RPMI8226 (cell line): Measurements from ENCODE around the gene ATP2B2.

ENCODE experiments used
- DNase-seq: peaks from one replicate; pipeline ENCODE4 v3.0.0-alpha.2; 2015

ATP2B2 gene

GRCh38 chr3:10510086-10510742 is 4.8 kb upstream of the ATP2B2 start:
- DNase-seq = no peak

DNA sequence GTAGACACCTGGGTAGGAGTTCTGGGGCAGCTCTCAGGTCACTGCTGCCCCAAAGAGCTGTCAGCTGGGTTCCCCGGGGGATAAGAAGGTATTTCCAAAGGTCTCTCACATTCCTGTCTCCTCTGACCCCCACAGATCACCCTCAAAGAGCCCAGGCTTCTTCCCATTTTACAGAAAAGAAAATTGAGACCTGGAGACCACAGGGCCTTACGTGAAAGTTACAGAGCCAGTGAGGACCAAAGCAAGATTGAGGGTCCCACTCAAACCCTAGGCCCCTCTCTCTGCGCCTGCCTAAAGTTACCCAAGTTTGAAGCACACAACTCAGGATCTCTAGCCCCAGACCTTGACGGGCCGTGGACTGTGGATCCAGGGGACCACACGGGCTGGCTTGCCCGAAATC is 3.9 kb upstream of the ATP2B2 start:
- no peak for DNase-seq

DNA sequence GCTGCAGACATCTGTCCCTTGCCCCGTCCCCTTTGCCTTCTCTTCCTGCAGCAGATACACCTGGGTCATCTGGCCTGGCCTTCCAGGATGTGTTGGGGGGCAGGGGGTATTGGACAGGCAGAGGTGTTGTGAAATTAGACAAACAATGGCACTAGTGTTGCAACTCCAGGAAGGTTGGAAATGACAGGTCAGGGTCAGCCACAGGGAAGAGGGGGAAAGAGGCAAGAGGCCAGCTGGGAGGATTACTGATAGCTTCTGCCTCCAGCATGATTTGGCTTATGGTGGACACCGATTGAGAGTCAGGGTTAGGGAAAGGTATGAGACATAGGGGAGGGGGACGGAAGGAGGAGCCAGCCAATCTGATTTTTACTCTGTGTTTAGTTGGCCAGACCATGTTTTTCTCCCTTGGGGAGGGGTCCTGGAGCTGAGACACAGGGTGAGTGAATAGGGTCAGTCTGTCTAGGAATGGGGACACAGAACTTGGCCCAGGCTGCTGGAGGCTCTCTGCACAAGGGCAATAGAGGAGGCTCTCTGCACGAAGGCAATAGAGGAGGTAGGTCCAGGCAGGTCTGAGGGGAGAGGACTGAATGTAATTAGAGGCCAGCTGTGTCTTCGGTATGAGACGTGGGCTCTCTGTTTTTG is 3.4 kb upstream of the ATP2B2 start:
- DNase-seq = no peak

DNA sequence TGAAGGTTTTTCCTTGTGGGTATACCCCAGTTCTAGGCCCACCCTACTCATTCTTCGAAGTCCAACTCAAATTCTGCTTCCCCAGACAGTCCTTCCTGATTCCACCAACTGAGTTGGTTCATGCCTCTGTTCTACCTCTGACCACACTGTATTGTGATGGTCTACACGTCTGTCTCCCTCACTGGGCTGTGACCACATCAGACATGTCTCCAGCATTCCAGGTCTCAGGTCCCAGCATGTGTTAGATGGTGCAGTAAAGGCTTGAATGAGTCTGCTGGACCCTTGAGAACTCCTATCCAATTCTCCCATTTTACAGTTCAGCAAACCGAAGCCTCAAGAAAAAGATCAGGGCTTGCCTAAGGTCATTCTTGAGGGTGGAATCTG is 2.8 kb upstream of the ATP2B2 start:
- DNase-seq = no peak

DNA sequence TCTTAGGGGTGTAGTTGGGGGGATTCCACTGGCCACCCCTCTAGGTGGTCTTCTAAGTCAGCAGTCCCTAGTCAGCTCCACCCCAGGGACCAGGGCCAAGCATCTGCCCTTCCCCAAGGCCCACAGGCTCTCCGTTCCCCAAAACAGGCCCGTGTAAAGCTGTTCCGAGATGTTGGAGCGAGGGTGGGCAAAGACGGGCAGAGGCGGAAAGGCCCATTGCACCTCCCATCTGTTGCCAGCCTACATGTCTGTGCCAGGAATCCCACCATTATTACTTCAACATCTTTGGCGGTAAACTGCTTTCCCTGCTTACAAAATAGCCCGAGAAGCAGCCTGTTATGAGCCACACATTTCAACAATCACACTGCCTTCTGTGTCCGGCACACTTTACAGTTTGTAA is 1.9 kb upstream of the ATP2B2 start:
- no peak for DNase-seq

GRCh38 chr3:10506696-10507095 is 1.3 kb upstream of the ATP2B2 start:
- no peak for DNase-seq

DNA sequence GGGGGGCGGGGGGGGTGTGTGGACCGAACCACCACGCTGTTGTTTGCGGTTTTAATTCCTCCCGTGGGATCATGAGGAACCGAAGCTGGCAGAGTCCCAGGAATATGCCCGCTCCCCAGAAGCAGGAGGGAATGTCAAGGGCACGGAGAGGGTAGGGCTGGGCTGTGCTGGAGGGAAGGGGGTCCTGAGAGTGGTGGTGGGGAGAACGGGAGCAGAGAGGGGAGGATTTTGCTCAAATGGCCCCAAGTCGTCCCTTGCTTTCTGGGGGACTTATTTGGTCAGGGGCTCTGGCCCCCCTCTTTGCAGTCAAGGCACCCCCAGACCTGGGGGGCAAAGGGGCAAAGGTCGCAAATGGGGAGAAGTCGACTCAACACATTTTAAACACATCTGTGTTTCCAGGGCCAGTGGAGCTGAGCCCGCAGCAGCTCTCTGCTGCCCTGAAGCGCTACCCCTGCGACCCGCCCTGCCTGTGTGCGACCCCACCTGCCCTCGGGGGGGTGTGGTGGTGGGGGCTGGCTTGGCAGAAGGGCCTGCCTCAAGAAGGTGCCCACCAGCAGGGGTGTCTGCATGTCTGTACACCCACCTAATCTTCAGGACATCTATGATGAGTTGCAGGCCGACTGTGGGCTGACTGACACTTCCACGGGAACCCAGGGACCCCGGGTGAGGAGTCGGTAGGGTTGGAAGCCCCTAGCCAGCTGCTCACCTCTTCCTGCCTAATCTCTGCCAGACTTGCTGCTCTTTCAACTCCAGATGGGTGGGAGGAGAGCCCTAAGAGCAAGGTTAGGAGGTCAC is 602 bp upstream of the ATP2B2 start:
- no peak for DNase-seq

DNA sequence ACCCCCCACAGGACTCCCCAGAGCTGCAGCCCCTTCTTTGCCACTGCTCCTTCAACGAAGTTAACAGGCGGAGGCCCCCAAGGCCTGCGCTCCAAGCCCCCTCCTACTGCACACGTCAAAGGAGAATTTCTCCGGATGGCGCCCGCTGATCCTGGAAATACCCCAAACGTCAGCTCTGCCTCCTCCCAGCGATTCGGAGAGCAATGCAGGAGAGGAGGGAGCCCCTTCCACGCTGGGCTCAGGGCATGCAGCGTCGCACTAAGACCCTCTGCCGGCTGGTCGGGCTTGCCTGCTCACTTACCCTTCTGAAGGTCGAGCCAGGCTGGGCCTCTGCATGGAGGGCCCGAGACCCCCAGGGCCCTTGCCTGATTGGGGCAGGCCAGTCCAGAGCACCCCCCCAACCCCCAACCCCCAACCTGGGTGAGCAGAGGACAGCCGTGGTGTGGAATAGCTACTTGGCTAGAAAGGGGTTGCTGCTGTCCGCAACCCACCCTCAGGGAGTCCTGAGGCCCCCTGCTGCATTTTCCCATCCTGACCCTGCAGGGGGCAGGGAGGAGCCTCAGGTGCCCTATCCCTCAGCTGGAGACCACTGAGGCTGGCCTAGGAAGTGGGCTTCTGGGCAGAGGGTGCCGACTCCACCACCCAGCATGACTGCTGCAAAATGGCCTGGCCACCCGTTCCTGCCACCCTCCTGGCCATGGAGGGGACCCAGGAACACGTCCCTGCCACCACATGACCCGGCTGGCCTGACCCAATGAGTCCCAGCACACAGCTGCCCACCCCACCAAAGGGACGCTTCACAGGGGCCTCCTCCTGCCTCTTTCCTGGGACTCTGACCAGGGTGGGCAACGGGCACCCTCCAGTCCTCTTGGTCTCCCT is 976 bp downstream of the ATP2B2 start:
- DNase-seq = no peak

GRCh38 chr3:10503217-10503796 is 2.1 kb downstream of the ATP2B2 start:
- DNase-seq = no peak

DNA sequence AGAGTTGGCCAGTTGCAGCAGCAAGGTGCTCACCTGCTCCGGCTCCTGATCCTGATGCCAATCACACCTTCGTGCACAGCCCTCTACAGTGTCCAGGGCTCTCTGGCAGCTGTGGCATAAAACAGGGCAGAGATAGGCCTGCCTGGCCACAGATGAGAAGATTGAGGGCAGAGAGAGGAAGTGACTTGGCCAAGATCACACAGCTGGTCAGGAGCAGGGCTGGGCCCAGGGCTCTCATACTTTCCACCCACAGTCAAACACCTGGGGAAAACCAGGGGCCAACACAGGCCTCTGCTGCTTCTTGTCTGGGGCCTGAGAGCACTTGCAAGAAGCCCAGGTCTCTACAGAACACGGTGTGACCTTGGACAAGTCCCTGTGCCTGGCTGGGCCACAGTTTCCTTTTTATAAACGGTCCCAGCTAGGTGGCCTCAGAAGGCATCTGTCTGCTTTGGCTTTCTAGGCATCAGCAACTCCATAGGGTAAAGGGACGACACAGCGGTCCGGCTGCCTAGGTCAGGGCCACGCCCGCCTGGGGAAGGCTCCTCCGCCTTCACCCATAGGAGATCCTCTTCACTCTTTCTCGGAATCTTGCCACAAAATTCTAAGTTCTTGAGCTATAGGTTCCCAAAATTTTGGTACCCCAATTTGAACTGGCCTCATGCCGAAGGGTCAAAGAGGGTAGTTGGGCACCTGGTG is 3.1 kb downstream of the ATP2B2 start:
- DNase-seq = peak; percentile 66

- DNase-seq = no peak
Observed at GRCh38 chr3:10501664-10502052, 3.7 kb downstream of the ATP2B2 start.

- DNase-seq = no peak
Observed at GRCh38 chr3:10500717-10501663, 4.4 kb downstream of the ATP2B2 start.

DNA sequence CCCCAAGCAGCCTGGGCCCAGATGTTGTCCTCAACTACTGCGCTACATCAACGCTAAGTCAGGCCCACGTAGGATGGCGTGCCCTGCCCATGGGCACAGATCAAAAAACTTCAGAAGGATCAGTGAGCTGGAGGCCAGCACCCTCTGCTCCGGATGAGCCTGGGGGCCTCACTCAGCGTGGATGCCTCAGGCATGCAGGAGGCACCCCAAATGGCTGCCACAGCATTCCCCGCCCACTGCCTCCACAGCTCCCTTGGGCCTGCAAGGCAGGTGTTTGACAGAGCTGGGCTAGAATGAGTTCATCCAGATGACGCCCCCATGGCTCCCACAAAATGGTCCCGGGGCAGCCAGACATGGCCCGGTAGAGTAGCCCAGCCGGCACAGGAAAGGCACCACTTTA is 7.1 kb downstream of the ATP2B2 start:
- DNase-seq = no peak

- no peak for DNase-seq
Observed at GRCh38 chr3:10497439-10497838, 7.9 kb downstream of the ATP2B2 start.

DNA sequence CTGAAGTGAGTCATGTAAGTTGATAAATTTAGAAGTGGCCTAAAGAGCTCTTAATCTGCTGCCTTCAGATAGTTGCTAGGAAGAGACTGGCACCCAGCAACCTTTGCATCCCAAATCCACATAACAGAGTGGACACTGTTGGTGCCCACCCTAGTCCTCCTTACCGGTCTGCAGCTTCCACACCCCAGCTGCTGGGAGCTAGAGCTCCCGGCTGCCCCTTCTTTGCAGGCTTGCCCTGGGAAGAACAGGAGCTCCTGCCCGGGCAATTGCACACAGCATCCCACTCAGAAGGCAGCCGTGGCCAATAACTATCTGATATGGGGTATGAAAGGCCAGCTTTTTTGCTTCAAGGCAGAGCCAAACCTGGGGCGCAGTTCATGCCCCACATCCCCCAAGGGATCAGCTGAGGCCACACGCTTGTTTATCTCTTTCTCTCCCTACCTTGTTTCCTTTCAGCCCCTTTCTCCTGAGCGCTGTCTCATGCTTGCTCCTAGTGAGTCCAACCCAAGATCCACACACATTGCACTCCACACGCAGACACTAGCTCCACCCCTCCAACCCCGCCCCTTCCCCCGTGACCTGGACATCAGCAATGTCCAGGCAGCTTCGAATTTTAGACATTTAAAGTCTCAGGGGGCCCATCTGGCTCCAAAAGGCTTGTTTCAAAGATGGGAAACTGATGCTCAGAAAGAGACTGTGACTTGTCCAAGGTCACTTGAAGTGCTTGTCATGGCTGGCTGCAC is 9.1 kb downstream of the ATP2B2 start:
- no peak for DNase-seq

DNA sequence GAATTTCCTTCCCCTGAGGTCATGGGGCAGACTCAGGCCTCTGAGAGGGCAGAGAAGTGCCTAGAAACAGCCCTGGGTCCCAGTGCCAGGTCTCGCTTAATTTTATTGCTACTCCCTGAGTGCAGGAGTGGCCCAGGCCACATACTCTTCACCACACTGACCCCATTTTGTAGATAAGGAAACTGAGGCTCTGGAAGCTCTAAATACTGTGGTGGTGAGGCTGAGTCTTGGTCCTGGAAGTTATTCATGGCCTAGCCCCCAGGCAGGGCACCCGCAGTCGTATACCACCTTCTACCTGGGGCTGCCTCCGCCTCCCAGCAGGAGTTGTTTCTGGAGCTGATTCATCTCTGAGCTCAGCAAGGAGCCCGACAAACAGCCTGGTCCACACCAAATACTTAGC is 9.8 kb downstream of the ATP2B2 start:
- no peak for DNase-seq

DNA sequence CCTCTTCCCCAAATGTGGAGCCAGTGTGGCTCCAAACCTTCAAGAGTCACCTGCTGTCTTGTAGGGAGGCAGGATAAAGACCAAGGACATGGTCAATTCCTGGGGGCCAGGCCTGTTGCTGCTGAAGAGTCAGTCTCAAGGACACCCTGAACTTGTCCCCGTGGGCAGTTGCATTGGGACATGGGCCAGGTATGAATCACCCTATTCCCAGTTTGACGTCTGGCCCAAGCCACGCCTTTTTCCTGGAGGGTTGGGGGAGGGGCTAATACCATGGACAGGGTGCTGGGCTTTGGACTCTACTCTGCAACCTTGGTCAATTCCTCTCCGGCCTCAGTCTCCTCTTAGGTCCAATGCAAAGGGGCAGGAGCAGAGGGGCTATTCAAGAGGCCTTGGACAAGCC is 10.4 kb downstream of the ATP2B2 start:
- DNase-seq = no peak

DNA sequence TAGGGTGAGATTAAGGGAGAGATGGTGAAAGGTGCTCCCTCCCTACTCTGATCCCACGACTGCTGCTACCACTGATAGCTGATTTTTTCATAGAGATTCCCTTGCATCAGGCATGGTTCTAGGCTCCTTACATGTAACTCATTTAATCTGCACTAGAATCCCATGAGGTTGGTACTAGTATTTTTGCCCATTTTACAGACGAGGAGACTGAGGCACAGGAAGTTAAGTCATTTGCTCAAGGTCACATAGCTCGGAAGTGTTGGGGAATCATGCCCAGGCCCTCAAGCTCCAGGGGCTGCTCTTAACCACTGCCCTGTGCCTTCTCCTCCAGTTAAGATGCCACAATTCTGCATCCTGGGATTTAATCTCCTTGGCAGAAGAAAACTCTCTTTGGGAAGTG is 11.2 kb downstream of the ATP2B2 start:
- no peak for DNase-seq

DNA sequence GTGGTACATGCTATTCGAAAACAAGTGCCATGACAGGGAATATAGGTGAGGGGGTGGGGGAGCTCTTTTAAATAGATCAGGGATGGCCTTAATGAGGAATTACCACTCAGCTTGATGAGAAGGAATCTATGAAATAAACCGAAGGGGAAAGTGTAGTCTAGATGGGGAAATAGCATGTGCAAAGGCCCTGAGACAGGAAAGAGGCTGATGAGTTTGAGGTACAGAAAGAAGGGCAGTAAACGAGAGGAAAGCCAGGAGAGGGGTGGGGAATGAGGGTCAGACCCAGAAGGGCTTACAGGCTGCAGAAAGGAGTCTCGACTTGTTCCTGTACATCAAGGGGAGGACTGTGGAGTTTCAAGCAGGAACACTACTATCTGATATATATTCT is 12.2 kb downstream of the ATP2B2 start:
- no peak for DNase-seq
